ENCODE data around the gene RNF180. TPM values are rescaled to one million over a fixed set of nuclear protein-coding genes. Genes with fewer than 3 reads are reported as not detected.

Gene RNF180
- total RNA-seq, 1 donor from 2014 or later = 11.2 TPM

GRCh38 chr5:64308135-64308534 is 142.5 kb downstream of the RNF180 start:
- Mint-ChIP-seq H3K4me1 (ENCODE audit: low read depth) (peaks cover 8% of the 10 kb centered on the region), H3K27me3 (no peaks in the 10 kb centered on the region), H3K27ac (no peak overlapping the region), H3K4me3 (ENCODE audit: low read depth) (no peak overlapping the region), H3K36me3 (ENCODE audit: insufficient read depth) (no peaks in the 10 kb centered on the region), H3K9me3 (ENCODE audit: low read depth) (peaks cover under 1% of the 10 kb centered on the region)
- no peak for DNase-seq (ENCODE audit: low spot score, unreplicated experiment)
- TF ChIP-seq CTCF (IDR thresholded peaks at IDR 0.05; ENCODE audit: unreplicated experiment) = no peak

- Mint-ChIP-seq H3K9me3 (ENCODE audit: low read depth) (peaks cover 2% of the 10 kb centered on the region), H3K4me3 (ENCODE audit: low read depth) (no peak overlapping the region), H3K27ac (peak overlapping the region; percentile 27), H3K36me3 (ENCODE audit: insufficient read depth) (no peaks in the 10 kb centered on the region), H3K27me3 (no peaks in the 10 kb centered on the region), H3K4me1 (ENCODE audit: low read depth) (peaks cover 8% of the 10 kb centered on the region)
- no peak for DNase-seq (ENCODE audit: low spot score, unreplicated experiment)
- TF ChIP-seq CTCF (IDR thresholded peaks at IDR 0.05; ENCODE audit: unreplicated experiment) = no peak
Measured at GRCh38 chr5:64312491-64312890, 146.8 kb downstream of the RNF180 start.

- Mint-ChIP-seq H3K36me3 (ENCODE audit: insufficient read depth) (no peaks in the 10 kb centered on the region), H3K9me3 (ENCODE audit: low read depth) (peaks cover 2% of the 10 kb centered on the region), H3K4me3 (ENCODE audit: low read depth) (no peak overlapping the region), H3K27ac (no peak overlapping the region), H3K4me1 (ENCODE audit: low read depth) (no peaks in the 10 kb centered on the region), H3K27me3 (no peaks in the 10 kb centered on the region)
- no peak for TF ChIP-seq CTCF (IDR thresholded peaks at IDR 0.05; ENCODE audit: unreplicated experiment)
- no peak for DNase-seq (ENCODE audit: low spot score, unreplicated experiment)
Measured at GRCh38 chr5:64315778-64316177, 150.1 kb downstream of the RNF180 start.

GRCh38 chr5:64318175-64318574 is 152.5 kb downstream of the RNF180 start:
- no peak for TF ChIP-seq CTCF (IDR thresholded peaks at IDR 0.05; ENCODE audit: unreplicated experiment)
- no peaks in the 10 kb centered on the region for H3K36me3 Mint-ChIP-seq (ENCODE audit: insufficient read depth)

GRCh38 chr5:64323591-64323990 is 157.9 kb downstream of the RNF180 start:
- H3K4me3 Mint-ChIP-seq (ENCODE audit: low read depth) = no peak overlapping the region
- DNase-seq (ENCODE audit: low spot score, unreplicated experiment) = no peak
- peaks cover 16% of the 10 kb centered on the region for H3K9me3 Mint-ChIP-seq (ENCODE audit: low read depth)
- H3K4me1 Mint-ChIP-seq (ENCODE audit: low read depth) = no peaks in the 10 kb centered on the region
- H3K36me3 Mint-ChIP-seq (ENCODE audit: insufficient read depth) = peaks cover 19% of the 10 kb centered on the region
- no peaks in the 10 kb centered on the region for H3K27me3 Mint-ChIP-seq
- TF ChIP-seq CTCF (IDR thresholded peaks at IDR 0.05; ENCODE audit: unreplicated experiment) = no peak
- H3K27ac Mint-ChIP-seq = no peak overlapping the region

More at GRCh38 chr5:64318175-64318574, 152.5 kb downstream of the RNF180 start:
- no peaks in the 10 kb centered on the region for H3K4me1 Mint-ChIP-seq (ENCODE audit: low read depth)
- H3K27me3 Mint-ChIP-seq = no peaks in the 10 kb centered on the region
- H3K4me3 Mint-ChIP-seq (ENCODE audit: low read depth) = no peak overlapping the region
- H3K27ac Mint-ChIP-seq = no peak overlapping the region
- H3K9me3 Mint-ChIP-seq (ENCODE audit: low read depth) = peaks cover 2% of the 10 kb centered on the region
- no peak for DNase-seq (ENCODE audit: low spot score, unreplicated experiment)

Measured in progenitor cell of endocrine pancreas (in vitro differentiated cells).